ENCODE results near the gene RAPGEF5. TPM values are rescaled to one million over a fixed set of nuclear protein-coding genes. Genes with fewer than 3 reads are reported as not detected.
"Not testable (repeated sequence)": the region's sequence is repeated elsewhere in the genome, so short reads cannot be mapped to it uniquely, and the experiment has no call there.

The RAPGEF5 gene
- total RNA-seq, 1 donor = 1.5 TPM

GRCh38 chr7:22082886-22083703 is 273.9 kb downstream of the RAPGEF5 start:
- DNase-seq (ENCODE audit: low read depth) = peak; percentile 73
- TF ChIP-seq CTCF (IDR thresholded peaks at IDR 0.05; ENCODE audit: insufficient read depth, low read length) = peak; percentile 90
- peak overlapping the region; percentile 87 for H3K4me3 ChIP-seq (ENCODE audit: low read depth, low read length)

GRCh38 chr7:22082553-22082885 is 274.4 kb downstream of the RAPGEF5 start:
- peak; percentile 25 for TF ChIP-seq CTCF (IDR thresholded peaks at IDR 0.05; ENCODE audit: insufficient read depth, low read length)
- no peak for DNase-seq (ENCODE audit: low read depth)
- peak overlapping the region; percentile 87 for H3K4me3 ChIP-seq (ENCODE audit: low read depth, low read length)

GRCh38 chr7:22080219-22080618 is 276.7 kb downstream of the RAPGEF5 start:
- DNase-seq (ENCODE audit: low read depth); H3K4me3 ChIP-seq (ENCODE audit: low read depth, low read length): not testable (repeated sequence)

- not testable (repeated sequence) for DNase-seq (ENCODE audit: low read depth); H3K4me3 ChIP-seq (ENCODE audit: low read depth, low read length)
Observed at GRCh38 chr7:22078872-22079271, 278.1 kb downstream of the RAPGEF5 start.

DNA sequence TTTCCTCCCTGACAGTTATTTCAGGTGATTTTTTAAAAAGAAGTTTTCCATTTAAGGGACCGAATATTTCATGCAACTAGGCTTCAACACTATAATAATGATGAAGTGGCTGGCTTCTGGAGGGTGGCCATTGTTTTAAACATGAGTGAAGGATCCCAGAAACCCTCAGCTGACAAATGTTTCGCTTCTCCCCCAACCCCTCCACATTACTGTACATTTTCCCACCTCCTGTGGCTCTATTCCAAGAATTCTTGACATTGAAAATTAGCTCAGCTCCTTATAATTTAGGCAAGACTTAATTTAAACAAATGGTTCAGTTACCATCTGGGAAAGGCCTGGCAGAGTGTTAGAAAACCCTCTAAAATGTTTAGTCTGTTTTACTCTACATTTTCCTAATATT is 281.4 kb downstream of the RAPGEF5 start:
- no peak for TF ChIP-seq CTCF (IDR thresholded peaks at IDR 0.05; ENCODE audit: insufficient read depth, low read length)
- no peak overlapping the region for H3K4me3 ChIP-seq (ENCODE audit: low read depth, low read length)
- no peak for DNase-seq (ENCODE audit: low read depth)

DNA sequence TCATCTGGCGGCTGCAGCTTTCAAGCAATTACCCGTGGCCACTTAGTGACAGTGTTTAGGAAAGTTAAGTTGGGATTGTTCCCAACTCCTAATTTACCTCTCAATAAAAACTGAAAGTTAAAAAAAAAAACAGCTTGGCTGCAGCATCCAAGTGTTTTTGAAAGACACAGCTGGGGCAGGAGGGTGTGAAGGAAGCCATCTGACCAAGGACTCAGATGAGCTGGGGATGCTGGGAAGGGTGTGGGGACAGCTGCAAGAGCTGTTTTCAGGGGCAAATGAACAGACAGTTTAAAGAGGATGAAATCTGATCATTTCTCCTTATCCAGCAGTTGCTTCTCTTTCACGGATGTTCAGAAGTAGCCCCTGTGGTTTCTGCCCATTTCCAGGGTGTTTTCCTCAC is 282.1 kb downstream of the RAPGEF5 start:
- no peak for DNase-seq (ENCODE audit: low read depth)
- TF ChIP-seq CTCF (IDR thresholded peaks at IDR 0.05; ENCODE audit: insufficient read depth, low read length) = no peak

More for the DNA sequence above, 282.1 kb downstream of the RAPGEF5 start:
- H3K4me3 ChIP-seq (ENCODE audit: low read depth, low read length) = no peak overlapping the region

Small RNA genes within 50 kb of the gene (small RNA-seq; reads per million reads assigned to genes)
- not detected for gene RNA5SP227

Other genes with a start within 250 kb of the RAPGEF5 start
- gene STEAP1B, start 143.0 kb upstream of the RAPGEF5 start, total RNA-seq (ENCODE audit: low replicate concordance) = 2.5 and 38.6 TPM in 2 replicates